Fibroblast of the aortic adventitia (primary cell): ENCODE results near the gene EXOSC5. TPM values are rescaled to one million over a fixed set of nuclear protein-coding genes. Genes with fewer than 3 reads are reported as not detected.
"Not testable (repeated sequence)": the region's sequence is repeated elsewhere in the genome, so short reads cannot be mapped to it uniquely, and the experiment has no call there.

Experiments
- DNase-seq: peaks from one replicate; pipeline ENCODE4 v3.0.0-alpha.2; 2010; ENCODE audit warnings: low read depth
- H3K4me3 ChIP-seq: 2 replicates; pipeline ENCODE4 v1.5.1; 2011; ENCODE audit warnings: low read depth, mild to moderate bottlenecking, control low read depth, low read length, moderate library complexity
- CTCF ChIP-seq: IDR thresholded peaks from 2 replicates; pipeline ENCODE4 v1.5.1; 2011; ENCODE audit warnings: mild to moderate bottlenecking, low read length, control low read depth, inconsistent platforms; ENCODE audit not compliant: insufficient read depth
- total RNA-seq: library from RNA; depleted of rRNA; stranded (reverse); fragments of >200 nt; gene quantifications from 2 replicates; pipeline ENCODE4 v1.2.3, GENCODE V29; 2012; ENCODE audit warnings: low replicate concordance

EXOSC5 gene
- total RNA-seq, 1 donor, result 12.1 TPM

- no peak for DNase-seq
- no peak for TF ChIP-seq CTCF
- no peak overlapping the region for H3K4me3 ChIP-seq
Observed at GRCh38 chr19:41377977-41378709, 19.0 kb downstream of the EXOSC5 start.

- H3K4me3 ChIP-seq, result peak overlapping the region; percentile 66
- DNase-seq, result no peak
- TF ChIP-seq CTCF, result no peak
Observed at GRCh38 chr19:41376998-41377365, 20.2 kb downstream of the EXOSC5 start.

GRCh38 chr19:41376241-41376997 is 20.7 kb downstream of the EXOSC5 start, which contains the start of gene TMEM91:
TMEM91 (plus strand) TSS chr19:41376533; CDS start chr19:41378310, 1,777 bp downstream.
- peak; percentile 26 for DNase-seq
- peak within 1 kb of the TSS; percentile 66 for H3K4me3 ChIP-seq
- no peak for TF ChIP-seq CTCF

- TF ChIP-seq CTCF, result no peak
- no peak overlapping the region for H3K4me3 ChIP-seq
- DNase-seq, result peak; percentile 92
Observed at GRCh38 chr19:41373993-41374392, 23.2 kb downstream of the EXOSC5 start.

GRCh38 chr19:41372501-41372900 is 24.7 kb downstream of the EXOSC5 start:
- DNase-seq, result no peak
- H3K4me3 ChIP-seq, result no peak overlapping the region
- no peak for TF ChIP-seq CTCF

- TF ChIP-seq CTCF, result no peak
- DNase-seq, result no peak
- H3K4me3 ChIP-seq, result no peak overlapping the region
Observed at GRCh38 chr19:41371541-41371940, 25.6 kb downstream of the EXOSC5 start.

- DNase-seq, result not testable (repeated sequence)
Observed at GRCh38 chr19:41371119-41371518, 26.0 kb downstream of the EXOSC5 start.

More at GRCh38 chr19:41371119-41371518, 26.0 kb downstream of the EXOSC5 start:
- H3K4me3 ChIP-seq, result not testable (repeated sequence)
